Stimulated activated naive B cell treated with anti-CD40 and anti-IgM and Interleukin-4, amounts not matched to agents 10 μg/mL and 1 μg/mL and 100 μg/mL, for 72 hours (primary cell): ENCODE data around the gene RNF186.

ENCODE experiments used
- ATAC-seq, 2 donors: fragments of 150-1000 bp; cut with Tn5 transposase; replicated peaks; 2 replicates each; pipeline ENCODE4 v1.10.0; 2021; ENCODE audit warnings: moderate library complexity in 1 of 2
- DNase-seq: peaks from one replicate; pipeline ENCODE4 v3.0.0; 2021
- H3K27ac Mint-ChIP-seq: one replicate; pipeline ENCODE4 v1.8.0; 2022; ENCODE audit warnings: mild to moderate bottlenecking, mixed read lengths
- H3K27me3 Mint-ChIP-seq, 2 donors: one replicate each; pipeline ENCODE4 v1.8.0; 2022; ENCODE audit warnings: mixed read lengths in 2 of 2
- H3K36me3 Mint-ChIP-seq, 2 donors: one replicate each; pipeline ENCODE4 v1.8.0; 2022; ENCODE audit warnings: mixed read lengths in 2 of 2, mild to moderate bottlenecking in 1 of 2
- H3K4me1 Mint-ChIP-seq, 2 donors: one replicate each; pipeline ENCODE4 v1.8.0; 2022; ENCODE audit warnings: mixed read lengths in 2 of 2, mild to moderate bottlenecking in 1 of 2
- H3K4me3 Mint-ChIP-seq, 2 donors: one replicate each; pipeline ENCODE4 v1.8.0; 2022; ENCODE audit warnings: mild to moderate bottlenecking in 2 of 2, mixed read lengths in 2 of 2, moderate library complexity in 1 of 2
- H3K9me3 Mint-ChIP-seq, 2 donors: one replicate each; pipeline ENCODE4 v1.8.0; 2022; ENCODE audit warnings: mixed read lengths in 2 of 2, mild to moderate bottlenecking in 1 of 2

RNF186 gene

GRCh38 chr1:19773485-19773884 is 41.6 kb downstream of the RNF186 start:
- no peaks in the 10 kb centered on the region for H3K27me3 Mint-ChIP-seq
- H3K4me1 Mint-ChIP-seq: no peaks in the 10 kb centered on the region
- no peak overlapping the region for H3K4me3 Mint-ChIP-seq
- no peak for DNase-seq
- no peaks in the 10 kb centered on the region for H3K9me3 Mint-ChIP-seq
- no peak for ATAC-seq
- peaks cover 39 to 54% of the 10 kb centered on the region in 2 donors for H3K36me3 Mint-ChIP-seq
- H3K27ac Mint-ChIP-seq: no peak overlapping the region

GRCh38 chr1:19772053-19772452 is 43.0 kb downstream of the RNF186 start:
- H3K27me3 Mint-ChIP-seq: no peaks in the 10 kb centered on the region
- no peak overlapping the region for H3K27ac Mint-ChIP-seq
- H3K9me3 Mint-ChIP-seq: no peaks in the 10 kb centered on the region
- no peak for DNase-seq
- peaks cover 42 to 57% of the 10 kb centered on the region in 2 donors for H3K36me3 Mint-ChIP-seq
- no peak for ATAC-seq
- H3K4me3 Mint-ChIP-seq: no peak overlapping the region
- no peaks in the 10 kb centered on the region for H3K4me1 Mint-ChIP-seq

DNA sequence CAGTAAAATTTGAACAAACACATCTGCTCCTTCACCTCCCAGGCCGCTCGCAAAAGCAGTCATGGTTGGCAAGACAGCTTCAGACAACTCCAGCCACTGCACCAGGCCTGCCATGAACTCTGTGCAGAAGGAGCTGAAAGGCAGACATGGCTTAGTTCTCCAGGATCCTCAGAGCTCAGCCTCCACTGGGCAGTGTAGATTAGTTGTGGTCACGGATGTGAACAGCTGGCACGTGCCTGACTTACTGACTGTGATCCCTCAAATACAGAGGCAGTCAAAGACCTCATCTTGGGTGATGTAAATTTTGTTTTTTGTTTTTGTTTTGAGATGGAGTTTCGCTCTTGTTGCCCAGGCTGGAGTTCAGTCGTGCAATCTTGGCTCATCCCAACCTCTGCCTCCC is 43.7 kb downstream of the RNF186 start:
- ATAC-seq (no peak), DNase-seq (no peak)
- no peaks in the 10 kb centered on the region for H3K4me1 Mint-ChIP-seq
- peaks cover 40 to 60% of the 10 kb centered on the region in 2 donors for H3K36me3 Mint-ChIP-seq
- no peak overlapping the region for H3K4me3 Mint-ChIP-seq
- H3K27ac Mint-ChIP-seq: no peak overlapping the region
- H3K9me3 Mint-ChIP-seq: no peaks in the 10 kb centered on the region
- no peaks in the 10 kb centered on the region for H3K27me3 Mint-ChIP-seq

- H3K4me3 Mint-ChIP-seq: no peak overlapping the region
- no peaks in the 10 kb centered on the region for H3K9me3 Mint-ChIP-seq
- ATAC-seq: no peak
- H3K4me1 Mint-ChIP-seq: peaks cover 0 to 2% of the 10 kb centered on the region in 2 donors
- no peak for DNase-seq
- no peak overlapping the region for H3K27ac Mint-ChIP-seq
- no peaks in the 10 kb centered on the region for H3K27me3 Mint-ChIP-seq
- peaks cover 44 to 62% of the 10 kb centered on the region in 2 donors for H3K36me3 Mint-ChIP-seq
These were observed 44.5 kb downstream of the RNF186 start for GRCh38 chr1:19770436-19771190.

- Mint-ChIP-seq H3K4me1 (peaks cover 5 to 6% of the 10 kb centered on the region in 2 donors), H3K9me3 (no peaks in the 10 kb centered on the region), H3K36me3 (peaks cover 46 to 65% of the 10 kb centered on the region in 2 donors), H3K4me3 (no peak overlapping the region), H3K27me3 (no peaks in the 10 kb centered on the region), H3K27ac (no peak overlapping the region)
- ATAC-seq (no peak), DNase-seq (no peak)
These were observed 45.7 kb downstream of the RNF186 start for GRCh38 chr1:19769211-19769932.

GRCh38 chr1:19768353-19769210 is 46.5 kb downstream of the RNF186 start:
- Mint-ChIP-seq H3K27me3 (no peaks in the 10 kb centered on the region), H3K9me3 (no peaks in the 10 kb centered on the region), H3K36me3 (peaks cover 46 to 59% of the 10 kb centered on the region in 2 donors), H3K4me1 (peaks cover 5 to 6% of the 10 kb centered on the region in 2 donors), H3K4me3 (no peak overlapping the region), H3K27ac (no peak overlapping the region)
- ATAC-seq (no peak), DNase-seq (no peak)

DNA sequence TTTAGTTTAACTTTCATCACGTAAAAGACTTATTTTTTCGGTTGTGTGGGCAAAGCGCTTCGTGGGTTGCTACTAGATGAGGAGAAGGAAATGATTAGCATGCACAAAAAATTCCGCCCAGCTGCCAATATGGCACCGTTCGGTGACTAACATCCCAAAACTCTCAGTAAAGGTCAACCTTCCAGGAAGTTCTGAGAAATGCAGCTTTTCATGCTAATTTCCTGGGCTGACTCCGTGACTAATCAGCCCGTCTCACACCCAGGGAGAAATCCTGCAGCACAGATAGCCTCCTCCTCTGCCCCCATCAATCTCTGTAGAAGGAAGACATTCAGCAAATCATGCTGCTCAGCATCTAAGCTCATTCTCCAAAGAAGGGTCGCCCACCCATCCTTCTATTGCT is 49.5 kb downstream of the RNF186 start:
- H3K27me3 Mint-ChIP-seq: no peaks in the 10 kb centered on the region
- ATAC-seq (no peak), DNase-seq (no peak)
- no peaks in the 10 kb centered on the region for H3K9me3 Mint-ChIP-seq
- H3K36me3 Mint-ChIP-seq: peaks cover 36 to 47% of the 10 kb centered on the region in 2 donors
- peaks cover 5 to 6% of the 10 kb centered on the region in 2 donors for H3K4me1 Mint-ChIP-seq
- no peak overlapping the region for H3K27ac Mint-ChIP-seq
- H3K4me3 Mint-ChIP-seq: no peak overlapping the region

DNA sequence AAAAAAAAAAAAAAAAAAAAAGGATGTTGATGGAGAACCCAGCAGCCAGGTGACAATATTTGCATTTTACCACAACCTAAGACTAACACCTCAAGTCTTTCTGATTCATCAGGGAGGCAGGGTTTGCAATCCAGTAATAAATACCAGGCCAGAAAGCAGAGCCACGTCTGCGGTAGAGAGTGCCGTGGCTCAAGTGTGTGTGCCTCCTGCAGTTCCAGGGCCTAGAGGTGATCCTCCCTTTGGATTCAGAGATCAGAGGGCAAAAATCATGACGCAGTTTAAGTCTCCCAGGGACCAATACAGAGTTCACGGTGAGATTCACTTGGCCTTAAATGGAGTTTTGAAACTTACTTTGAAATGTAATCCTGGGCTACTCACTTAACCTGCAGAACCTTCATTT is 50.2 kb downstream of the RNF186 start:
- ATAC-seq (no peak), DNase-seq (no peak)
- H3K27ac Mint-ChIP-seq: no peak overlapping the region
- H3K4me1 Mint-ChIP-seq: peaks cover 5 to 6% of the 10 kb centered on the region in 2 donors
- no peaks in the 10 kb centered on the region for H3K27me3 Mint-ChIP-seq
- H3K9me3 Mint-ChIP-seq: no peaks in the 10 kb centered on the region
- no peak overlapping the region for H3K4me3 Mint-ChIP-seq
- H3K36me3 Mint-ChIP-seq: peaks cover 35 to 51% of the 10 kb centered on the region in 2 donors
